ENCODE measurements around the gene SREBF2.

The SREBF2 gene

DNA sequence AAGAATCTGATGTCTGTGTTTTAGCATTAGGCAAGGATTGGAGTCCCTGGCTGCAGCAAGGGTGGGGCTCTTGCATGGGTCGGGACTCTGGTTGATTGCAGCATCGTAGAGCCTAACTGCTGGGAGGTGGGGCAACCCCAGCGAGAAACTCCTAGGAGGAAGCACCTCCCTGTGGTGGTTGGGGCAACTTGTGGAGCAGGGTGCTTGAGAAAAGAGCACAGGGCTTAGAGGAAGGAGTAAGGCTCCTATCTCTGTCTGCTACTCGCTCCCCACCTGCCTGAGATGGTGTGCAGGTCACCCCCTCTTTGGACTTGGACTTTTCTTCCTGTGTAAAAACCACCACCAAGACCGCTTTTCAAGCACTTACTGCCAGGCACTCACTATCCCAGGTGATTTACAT lies 15.6 kb downstream of the SREBF2 start:
- DNase-seq (ENCODE audit: insufficient read length, low spot score) (no peak), FAIRE-seq (no peak)

GRCh38 chr22:41856469-41856868 lies 23.6 kb downstream of the SREBF2 start:
- TF ChIP-seq CTCF (IDR thresholded peaks at IDR 0.05; ENCODE audit: insufficient read depth, missing control alignments) = no peak
- no peak for DNase-seq (ENCODE audit: insufficient read length, low spot score)
- FAIRE-seq = no peak

More for the DNA sequence above, 15.6 kb downstream of the SREBF2 start:
- TF ChIP-seq CTCF (IDR thresholded peaks at IDR 0.05; ENCODE audit: insufficient read depth, missing control alignments) = no peak

DNA sequence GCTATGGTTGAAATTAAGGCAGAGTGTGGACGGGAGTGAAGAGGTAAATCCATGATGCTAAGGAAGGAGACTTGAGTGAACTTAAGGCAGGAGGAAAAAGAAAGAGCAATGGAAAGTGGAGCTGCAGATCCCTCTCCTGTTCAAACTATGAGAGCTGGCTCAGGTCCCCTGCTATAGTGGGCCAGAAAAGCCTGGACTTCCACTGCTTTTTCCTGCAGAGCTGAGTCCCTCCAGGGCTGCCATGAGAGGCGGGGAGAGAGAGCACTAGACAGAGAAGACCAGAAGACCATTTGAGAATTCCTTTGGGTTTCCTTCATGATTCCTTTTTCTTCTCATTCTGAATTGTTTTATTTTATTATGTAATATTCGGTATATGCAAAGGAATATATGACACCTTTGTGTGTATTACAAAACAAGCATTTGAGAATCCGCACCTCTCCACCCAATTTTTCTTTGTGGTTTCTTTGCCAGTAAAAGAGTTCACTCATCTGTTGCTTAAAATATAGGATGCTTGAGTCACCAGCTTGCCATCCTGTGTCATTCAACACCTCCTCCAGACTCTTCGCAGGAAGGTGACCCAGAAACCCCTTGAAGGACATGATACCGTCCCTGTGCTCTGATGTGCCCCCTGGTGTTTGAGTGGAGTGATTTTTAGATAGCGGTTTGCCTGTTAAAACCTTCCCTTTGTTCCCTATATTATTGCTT lies 24.4 kb downstream of the SREBF2 start:
- peak; percentile 46 for TF ChIP-seq CTCF (IDR thresholded peaks at IDR 0.05; ENCODE audit: insufficient read depth, missing control alignments)
- DNase-seq (ENCODE audit: insufficient read length, low spot score) = no peak
- no peak for FAIRE-seq

DNA sequence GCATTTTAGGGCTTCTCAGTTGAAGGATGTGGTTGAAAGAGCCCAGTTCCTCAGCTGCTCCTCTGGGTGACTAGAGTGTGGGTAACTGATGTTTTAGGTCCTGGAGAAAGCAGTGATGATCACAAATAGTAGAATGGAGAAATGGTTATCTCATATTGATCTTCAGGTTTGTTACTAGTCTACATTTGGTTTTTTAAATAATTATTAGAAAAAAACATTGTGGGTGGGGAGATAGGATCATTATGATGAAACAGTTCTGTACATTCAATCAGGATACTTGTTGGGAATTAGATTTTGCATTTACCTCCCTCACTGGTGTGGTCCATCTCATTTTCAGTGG lies 24.9 kb downstream of the SREBF2 start:
- FAIRE-seq = no peak
- TF ChIP-seq CTCF (IDR thresholded peaks at IDR 0.05; ENCODE audit: insufficient read depth, missing control alignments) = no peak
- DNase-seq (ENCODE audit: insufficient read length, low spot score) = no peak

GRCh38 chr22:41862160-41862529 lies 29.2 kb downstream of the SREBF2 start:
- no peak for TF ChIP-seq CTCF (IDR thresholded peaks at IDR 0.05; ENCODE audit: insufficient read depth, missing control alignments)
- FAIRE-seq (no peak), DNase-seq (ENCODE audit: insufficient read length, low spot score) (no peak)

GRCh38 chr22:41862530-41863266 lies 29.8 kb downstream of the SREBF2 start:
- no peak for TF ChIP-seq CTCF (IDR thresholded peaks at IDR 0.05; ENCODE audit: insufficient read depth, missing control alignments)
- no peak for DNase-seq (ENCODE audit: insufficient read length, low spot score)
- FAIRE-seq = no peak

GRCh38 chr22:41863472-41863871 lies 30.6 kb downstream of the SREBF2 start:
- TF ChIP-seq CTCF (IDR thresholded peaks at IDR 0.05; ENCODE audit: insufficient read depth, missing control alignments) = no peak
- FAIRE-seq (no peak), DNase-seq (ENCODE audit: insufficient read length, low spot score) (no peak)

Data from D721Med (cell line).